WTC11 (cell line): ENCODE results near the gene SLC15A1. TPM values are rescaled to one million over a fixed set of nuclear protein-coding genes. Genes with fewer than 3 reads are reported as not detected.

Experiments used
- ATAC-seq: fragments of 200-7000 bp; cut with Tn5 transposase; 2 replicates; pipeline ENCODE4 v1.10.0; 2021; ENCODE audit warnings: mild to moderate bottlenecking, moderate library complexity
- CTCF ChIA-PET: fragments of 300-600 bp; sonication (Branson Sonifier 250); formaldehyde crosslinking; loops from one replicate; lab custom pipeline; 2021; ENCODE audit warnings: antibody characterized with exemption; lab: Charles Lee
- POLR2A ChIA-PET: fragments of 350-600 bp; sonication (Branson Sonifier 250); formaldehyde crosslinking; loops from one replicate; lab custom pipeline; 2021; ENCODE audit warnings: antibody characterized with exemption; lab: Charles Lee
- DNase-seq: peaks from one replicate; pipeline ENCODE4 v3.0.0; 2021; ENCODE audit warnings: low spot score
- H3K27ac Mint-ChIP-seq: 2 replicates; pipeline ENCODE4 v1.8.0; 2021; ENCODE audit warnings: mixed read lengths
- H3K27me3 Mint-ChIP-seq: 2 replicates; pipeline ENCODE4 v1.8.0; 2021; ENCODE audit warnings: low read depth, mild to moderate bottlenecking, moderate library complexity, mixed read lengths
- H3K36me3 Mint-ChIP-seq: 2 replicates; pipeline ENCODE4 v1.8.0; 2021; ENCODE audit warnings: mixed read lengths
- H3K4me1 Mint-ChIP-seq: 2 replicates; pipeline ENCODE4 v1.8.0; 2022; ENCODE audit warnings: mixed read lengths
- H3K4me3 Mint-ChIP-seq: 2 replicates; pipeline ENCODE4 v1.8.0; 2021; ENCODE audit warnings: mild to moderate bottlenecking, moderate library complexity, mixed read lengths
- H3K9me3 Mint-ChIP-seq: 2 replicates; pipeline ENCODE4 v1.8.0; 2021; ENCODE audit warnings: mixed read lengths
- CREM ChIP-seq: sonication (generic); formaldehyde crosslinking; IDR thresholded peaks from 2 replicates; pipeline ENCODE4 v1.8.1; 2022; ENCODE audit warnings: mild to moderate bottlenecking, missing genetic modification reagents, moderate library complexity
- ELF4 ChIP-seq: sonication (generic); formaldehyde crosslinking; IDR thresholded peaks from 2 replicates; pipeline ENCODE4 v1.8.1; 2022; ENCODE audit warnings: low read depth, mild to moderate bottlenecking, moderate library complexity, missing genetic modification reagents
- EMX1 ChIP-seq: fragments of 250-450 bp; sonication (Bioruptor Pico); IDR thresholded peaks from 2 replicates; pipeline ENCODE4 v1.8.0; 2021; ENCODE audit warnings: mild to moderate bottlenecking
- ESRRA ChIP-seq: sonication (generic); formaldehyde crosslinking; IDR thresholded peaks from 2 replicates; pipeline ENCODE4 v1.8.1; 2022; ENCODE audit warnings: mild to moderate bottlenecking, missing genetic modification reagents, borderline replicate concordance
- FOXP1 ChIP-seq: sonication (generic); formaldehyde crosslinking; IDR thresholded peaks from 2 replicates; pipeline ENCODE4 v1.8.0; 2022; ENCODE audit warnings: missing genetic modification reagents, mild to moderate bottlenecking, moderate library complexity, borderline replicate concordance
- HMGA2 ChIP-seq: fragments of 250-450 bp; sonication (Bioruptor Pico); IDR thresholded peaks from 2 replicates; pipeline ENCODE4 v1.4.0; 2021; ENCODE audit warnings: mild to moderate bottlenecking, moderate library complexity
- KAT7 ChIP-seq: sonication (generic); formaldehyde crosslinking; IDR thresholded peaks from 2 replicates; pipeline ENCODE4 v1.8.1; 2023; ENCODE audit warnings: missing genetic modification reagents, mild to moderate bottlenecking, borderline replicate concordance
- MXD4 ChIP-seq: fragments of 250-450 bp; sonication (Bioruptor Pico); IDR thresholded peaks from 2 replicates; pipeline ENCODE4 v1.8.0; 2021; ENCODE audit warnings: mild to moderate bottlenecking, moderate library complexity, borderline replicate concordance
- MYBL2 ChIP-seq: sonication (generic); formaldehyde crosslinking; IDR thresholded peaks from 2 replicates; pipeline ENCODE4 v1.8.1; 2023; ENCODE audit warnings: mild to moderate bottlenecking, moderate library complexity, missing genetic modification reagents
- NFYB ChIP-seq: sonication (generic); formaldehyde crosslinking; conservative IDR thresholded peaks from 2 replicates; pipeline ENCODE4 v1.8.0; 2022; ENCODE audit warnings: low read depth, missing genetic modification reagents
- SP1 ChIP-seq: sonication (generic); formaldehyde crosslinking; conservative IDR thresholded peaks from 2 replicates; pipeline ENCODE4 v1.8.1; 2022; ENCODE audit warnings: missing genetic modification reagents
- TEAD1 ChIP-seq: sonication (generic); formaldehyde crosslinking; IDR thresholded peaks from 2 replicates; pipeline ENCODE4 v1.8.0; 2022; ENCODE audit warnings: mild to moderate bottlenecking, missing genetic modification reagents
- ZNF219 ChIP-seq: sonication (generic); formaldehyde crosslinking; IDR thresholded peaks from 2 replicates; pipeline ENCODE4 v1.8.0; 2023; ENCODE audit warnings: missing genetic modification reagents, mild to moderate bottlenecking, borderline replicate concordance
- ZNF416 ChIP-seq: fragments of 250-450 bp; sonication (Bioruptor Pico); IDR thresholded peaks from 2 replicates; pipeline ENCODE4 v1.9.0; 2021; ENCODE audit warnings: mild to moderate bottlenecking, inconsistent platforms
- ZNF423 ChIP-seq: fragments of 250-450 bp; sonication (Bioruptor Pico); IDR thresholded peaks from 2 replicates; pipeline ENCODE4 v2.1.2; 2022; ENCODE audit warnings: mild to moderate bottlenecking, moderate library complexity
- ZNF671 ChIP-seq: fragments of 250-450 bp; sonication (Bioruptor Pico); IDR thresholded peaks from 2 replicates; pipeline ENCODE4 v1.8.0; 2021; ENCODE audit warnings: mild to moderate bottlenecking
- total RNA-seq: library from RNA; stranded (reverse); gene quantifications from 3 replicates; pipeline ENCODE4 v1.2.3, GENCODE V29; 2021
- TF ChIP-seq, protein P1 (sequence below): sonication (generic); formaldehyde crosslinking; IDR thresholded peaks from 2 replicates; pipeline ENCODE4 v1.8.1; 2022; ENCODE audit warnings: missing genetic modification reagents, borderline replicate concordance
- TF ChIP-seq, protein P2 (sequence below): fragments of 250-450 bp; sonication (Bioruptor Pico); IDR thresholded peaks from 2 replicates; pipeline ENCODE4 v1.9.0; 2021; ENCODE audit warnings: moderate library complexity, mild to moderate bottlenecking, inconsistent platforms, borderline replicate concordance
- TF ChIP-seq, protein P3 (sequence below): sonication (generic); formaldehyde crosslinking; IDR thresholded peaks from 2 replicates; pipeline ENCODE4 v1.8.1; 2022; ENCODE audit warnings: mild to moderate bottlenecking, missing genetic modification reagents, moderate library complexity, borderline replicate concordance
- TF ChIP-seq, protein P4 (sequence below): sonication (generic); formaldehyde crosslinking; IDR thresholded peaks from 2 replicates; pipeline ENCODE4 v1.8.0; 2023; ENCODE audit warnings: missing genetic modification reagents
- TF ChIP-seq, protein P5 (sequence below): sonication (generic); formaldehyde crosslinking; IDR thresholded peaks from 2 replicates; pipeline ENCODE4 v1.8.0; 2023; ENCODE audit warnings: mild to moderate bottlenecking, missing genetic modification reagents

The SLC15A1 gene
- total RNA-seq, 1 experiment from 2014 or later = 2.3 TPM

DNA sequence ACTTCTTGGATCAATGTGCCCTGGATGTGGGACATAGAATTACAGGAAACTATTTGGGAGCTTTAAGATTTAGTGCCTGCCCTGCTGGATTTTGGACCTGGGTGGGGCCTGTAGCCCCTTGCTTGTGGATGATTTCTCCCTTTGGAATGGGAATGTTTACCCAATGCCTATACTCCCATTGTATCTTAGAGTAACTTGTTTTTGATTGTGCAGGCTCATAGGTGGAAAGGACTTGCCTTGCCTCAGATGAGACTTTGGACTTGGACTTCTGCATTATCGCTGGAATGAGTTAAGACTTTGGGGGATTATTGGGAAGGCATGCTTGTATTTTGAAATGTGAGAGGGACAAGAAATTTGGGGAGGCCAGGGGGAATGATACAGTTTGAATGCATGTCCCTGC is 13.5 kb downstream of the SLC15A1 start:
- Mint-ChIP-seq H3K36me3 (peaks cover 44% of the 10 kb centered on the region), H3K4me3 (no peak overlapping the region), H3K4me1 (no peaks in the 10 kb centered on the region), H3K27me3 (peaks cover 3% of the 10 kb centered on the region; the same call in 1 of the 2 replicates), H3K9me3 (peaks cover 45% of the 10 kb centered on the region), H3K27ac (no peak overlapping the region)
- TF ChIP-seq ZNF416 (CRISPR knock-in tag) (no peak), ZNF219 (CRISPR knock-in tag) (no peak), ESRRA (CRISPR knock-in tag) (no peak), HMGA2 (no peak), NFYB (no peak), EMX1 (CRISPR knock-in tag) (no peak), ZNF423 (CRISPR knock-in tag) (no peak), FOXP1 (CRISPR knock-in tag) (no peak)
- TF ChIP-seq, protein P1, sequence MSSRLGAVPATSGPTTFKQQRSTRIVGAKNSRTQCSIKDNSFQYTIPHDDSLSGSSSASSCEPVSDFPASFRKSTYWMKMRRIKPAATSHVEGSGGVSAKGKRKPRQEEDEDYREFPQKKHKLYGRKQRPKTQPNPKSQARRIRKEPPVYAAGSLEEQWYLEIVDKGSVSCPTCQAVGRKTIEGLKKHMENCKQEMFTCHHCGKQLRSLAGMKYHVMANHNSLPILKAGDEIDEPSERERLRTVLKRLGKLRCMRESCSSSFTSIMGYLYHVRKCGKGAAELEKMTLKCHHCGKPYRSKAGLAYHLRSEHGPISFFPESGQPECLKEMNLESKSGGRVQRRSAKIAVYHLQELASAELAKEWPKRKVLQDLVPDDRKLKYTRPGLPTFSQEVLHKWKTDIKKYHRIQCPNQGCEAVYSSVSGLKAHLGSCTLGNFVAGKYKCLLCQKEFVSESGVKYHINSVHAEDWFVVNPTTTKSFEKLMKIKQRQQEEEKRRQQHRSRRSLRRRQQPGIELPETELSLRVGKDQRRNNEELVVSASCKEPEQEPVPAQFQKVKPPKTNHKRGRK (CRISPR knock-in tag) = no peak
- TF ChIP-seq, protein P2, sequence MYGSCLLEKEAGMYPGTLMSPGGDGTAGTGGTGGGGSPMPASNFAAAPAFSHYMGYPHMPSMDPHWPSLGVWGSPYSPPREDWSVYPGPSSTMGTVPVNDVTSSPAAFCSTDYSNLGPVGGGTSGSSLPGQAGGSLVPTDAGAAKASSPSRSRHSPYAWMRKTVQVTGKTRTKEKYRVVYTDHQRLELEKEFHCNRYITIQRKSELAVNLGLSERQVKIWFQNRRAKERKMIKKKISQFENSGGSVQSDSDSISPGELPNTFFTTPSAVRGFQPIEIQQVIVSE (CRISPR knock-in tag) = no peak
- ChIA-PET POLR2A (no interaction called here), CTCF (no interaction called here)
- DNase-seq (no peak), ATAC-seq (no peak)

DNA sequence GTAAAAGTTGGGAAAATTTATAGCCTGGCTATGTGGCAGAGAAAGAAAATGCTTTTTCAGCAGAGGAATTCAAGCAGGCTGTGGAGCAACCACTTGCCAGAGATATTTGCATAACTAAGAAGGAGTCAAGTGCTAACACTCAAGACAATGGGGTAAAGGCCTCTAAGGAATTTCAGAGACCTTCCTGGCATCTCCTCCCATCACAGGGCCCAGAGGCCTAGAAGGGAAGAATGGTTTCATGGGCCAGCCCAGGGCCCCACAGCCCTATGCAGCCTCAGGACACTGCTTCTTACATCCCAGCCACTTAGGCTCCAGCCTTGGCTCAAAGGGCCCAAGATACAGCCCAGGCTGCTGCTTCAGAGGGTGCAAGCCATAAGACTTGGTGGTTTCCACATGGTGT is 14.3 kb downstream of the SLC15A1 start:
- Mint-ChIP-seq H3K36me3 (peaks cover 44% of the 10 kb centered on the region), H3K27me3 (peaks cover 3% of the 10 kb centered on the region; the same call in 1 of the 2 replicates), H3K4me3 (no peak overlapping the region), H3K9me3 (peaks cover 45% of the 10 kb centered on the region), H3K4me1 (no peaks in the 10 kb centered on the region), H3K27ac (no peak overlapping the region)
- CTCF ChIA-PET = no interaction called here
- DNase-seq = no peak
- peak; percentile 94 for ATAC-seq
- 0 out of 2 replicates have a peak, but pooled peaks have one; percentile 21 for TF ChIP-seq TEAD1 (CRISPR knock-in tag)
- TF ChIP-seq ELF4 (CRISPR knock-in tag) = no peak
- POLR2A ChIA-PET = no interaction called here

DNA sequence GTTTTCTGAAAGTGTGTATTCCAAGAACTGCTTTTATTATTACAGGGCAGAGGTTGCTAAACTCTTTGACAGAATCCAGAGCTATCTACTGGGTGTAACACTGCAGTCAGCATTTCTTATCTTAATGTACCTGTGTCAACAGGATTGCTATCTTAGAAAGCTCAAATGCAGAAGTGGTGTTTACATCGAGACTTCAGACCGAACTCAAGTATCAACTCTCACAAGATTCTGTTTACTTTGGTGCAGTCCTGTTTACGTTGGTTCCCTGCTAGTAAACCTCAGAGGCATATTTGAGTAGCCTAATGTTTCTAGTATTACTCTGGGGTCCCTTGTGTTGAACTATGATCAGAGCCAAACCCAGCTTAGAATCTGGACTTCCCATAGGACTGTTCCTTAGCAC is 20.5 kb downstream of the SLC15A1 start:
- DNase-seq = no peak
- ChIA-PET POLR2A (no interaction called here), CTCF (no interaction called here)
- Mint-ChIP-seq H3K4me1 (peaks cover 5% of the 10 kb centered on the region), H3K4me3 (no peak overlapping the region), H3K9me3 (peaks cover 17% of the 10 kb centered on the region), H3K27ac (no peak overlapping the region), H3K27me3 (no peaks in the 10 kb centered on the region; the same call in 1 of the 2 replicates), H3K36me3 (peaks cover 12% of the 10 kb centered on the region)
- TF ChIP-seq, protein P3, sequence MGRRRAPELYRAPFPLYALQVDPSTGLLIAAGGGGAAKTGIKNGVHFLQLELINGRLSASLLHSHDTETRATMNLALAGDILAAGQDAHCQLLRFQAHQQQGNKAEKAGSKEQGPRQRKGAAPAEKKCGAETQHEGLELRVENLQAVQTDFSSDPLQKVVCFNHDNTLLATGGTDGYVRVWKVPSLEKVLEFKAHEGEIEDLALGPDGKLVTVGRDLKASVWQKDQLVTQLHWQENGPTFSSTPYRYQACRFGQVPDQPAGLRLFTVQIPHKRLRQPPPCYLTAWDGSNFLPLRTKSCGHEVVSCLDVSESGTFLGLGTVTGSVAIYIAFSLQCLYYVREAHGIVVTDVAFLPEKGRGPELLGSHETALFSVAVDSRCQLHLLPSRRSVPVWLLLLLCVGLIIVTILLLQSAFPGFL = no peak
- TF ChIP-seq CREM (CRISPR knock-in tag) (no peak), KAT7 (no peak), SP1 (CRISPR knock-in tag) (no peak), MXD4 (no peak), EMX1 (CRISPR knock-in tag) (no peak), MYBL2 (CRISPR knock-in tag) (no peak), ZNF671 (CRISPR knock-in tag) (no peak)
- TF ChIP-seq, protein P4, sequence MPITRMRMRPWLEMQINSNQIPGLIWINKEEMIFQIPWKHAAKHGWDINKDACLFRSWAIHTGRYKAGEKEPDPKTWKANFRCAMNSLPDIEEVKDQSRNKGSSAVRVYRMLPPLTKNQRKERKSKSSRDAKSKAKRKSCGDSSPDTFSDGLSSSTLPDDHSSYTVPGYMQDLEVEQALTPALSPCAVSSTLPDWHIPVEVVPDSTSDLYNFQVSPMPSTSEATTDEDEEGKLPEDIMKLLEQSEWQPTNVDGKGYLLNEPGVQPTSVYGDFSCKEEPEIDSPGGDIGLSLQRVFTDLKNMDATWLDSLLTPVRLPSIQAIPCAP (CRISPR knock-in tag) = no peak
- TF ChIP-seq, protein P5, sequence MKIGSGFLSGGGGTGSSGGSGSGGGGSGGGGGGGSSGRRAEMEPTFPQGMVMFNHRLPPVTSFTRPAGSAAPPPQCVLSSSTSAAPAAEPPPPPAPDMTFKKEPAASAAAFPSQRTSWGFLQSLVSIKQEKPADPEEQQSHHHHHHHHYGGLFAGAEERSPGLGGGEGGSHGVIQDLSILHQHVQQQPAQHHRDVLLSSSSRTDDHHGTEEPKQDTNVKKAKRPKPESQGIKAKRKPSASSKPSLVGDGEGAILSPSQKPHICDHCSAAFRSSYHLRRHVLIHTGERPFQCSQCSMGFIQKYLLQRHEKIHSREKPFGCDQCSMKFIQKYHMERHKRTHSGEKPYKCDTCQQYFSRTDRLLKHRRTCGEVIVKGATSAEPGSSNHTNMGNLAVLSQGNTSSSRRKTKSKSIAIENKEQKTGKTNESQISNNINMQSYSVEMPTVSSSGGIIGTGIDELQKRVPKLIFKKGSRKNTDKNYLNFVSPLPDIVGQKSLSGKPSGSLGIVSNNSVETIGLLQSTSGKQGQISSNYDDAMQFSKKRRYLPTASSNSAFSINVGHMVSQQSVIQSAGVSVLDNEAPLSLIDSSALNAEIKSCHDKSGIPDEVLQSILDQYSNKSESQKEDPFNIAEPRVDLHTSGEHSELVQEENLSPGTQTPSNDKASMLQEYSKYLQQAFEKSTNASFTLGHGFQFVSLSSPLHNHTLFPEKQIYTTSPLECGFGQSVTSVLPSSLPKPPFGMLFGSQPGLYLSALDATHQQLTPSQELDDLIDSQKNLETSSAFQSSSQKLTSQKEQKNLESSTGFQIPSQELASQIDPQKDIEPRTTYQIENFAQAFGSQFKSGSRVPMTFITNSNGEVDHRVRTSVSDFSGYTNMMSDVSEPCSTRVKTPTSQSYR (CRISPR knock-in tag) = no peak
- no peak for ATAC-seq
